IPS-NIHi11 (cell line): ENCODE results near the gene TMEM208.
A peak's percentile ranks its signal among the peaks of the same experiment; 100 is the strongest.

Experiments used
- DNase-seq: peaks from one replicate; pipeline ENCODE4 v3.0.0; 2012; ENCODE audit warnings: mixed read lengths, low spot score

The TMEM208 gene

DNA sequence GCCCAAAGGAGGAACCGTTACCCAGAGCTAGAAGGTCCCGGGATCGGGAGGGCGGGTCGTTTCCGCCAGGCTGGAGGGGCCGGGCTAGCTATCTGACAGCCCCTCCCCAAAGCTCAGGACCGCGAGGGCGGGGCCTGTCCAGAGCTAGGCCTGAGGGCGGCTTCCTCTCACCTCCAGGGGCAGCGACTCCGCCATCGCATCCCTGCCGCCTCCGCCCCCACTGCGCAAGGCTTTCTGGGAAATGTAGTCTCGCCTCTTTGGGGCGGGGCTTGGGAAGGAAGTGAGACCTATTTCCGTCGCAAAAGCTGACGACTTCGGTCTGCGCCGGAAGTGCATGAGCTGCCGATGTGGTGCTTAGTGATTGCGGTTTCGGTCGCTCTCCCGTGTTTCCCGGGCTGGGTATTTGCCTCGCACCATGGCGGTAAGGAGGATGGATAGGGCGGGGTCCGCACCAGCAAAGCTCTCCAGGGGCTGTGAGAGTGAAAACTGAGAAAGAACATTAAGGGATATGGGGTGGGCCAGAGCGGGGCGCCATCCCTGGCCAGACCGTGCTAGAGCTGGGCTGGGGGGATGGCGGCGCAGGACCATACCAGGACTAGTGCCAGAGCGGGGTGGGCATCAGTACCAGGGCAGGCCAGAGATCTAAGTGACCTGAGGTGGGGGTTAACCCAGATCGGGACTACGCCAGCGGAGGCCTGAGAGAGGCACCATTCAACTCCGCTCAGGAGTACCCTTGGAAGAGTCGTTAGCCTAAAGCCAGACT is at the start of gene TMEM208:
Gene TMEM208, plus strand, starts transcription at position 327 of the 763 bp plus-strand sequence. Its CDS starts 89 bp downstream, at position 416.
- DNase-seq, result peak; percentile 99

DNA sequence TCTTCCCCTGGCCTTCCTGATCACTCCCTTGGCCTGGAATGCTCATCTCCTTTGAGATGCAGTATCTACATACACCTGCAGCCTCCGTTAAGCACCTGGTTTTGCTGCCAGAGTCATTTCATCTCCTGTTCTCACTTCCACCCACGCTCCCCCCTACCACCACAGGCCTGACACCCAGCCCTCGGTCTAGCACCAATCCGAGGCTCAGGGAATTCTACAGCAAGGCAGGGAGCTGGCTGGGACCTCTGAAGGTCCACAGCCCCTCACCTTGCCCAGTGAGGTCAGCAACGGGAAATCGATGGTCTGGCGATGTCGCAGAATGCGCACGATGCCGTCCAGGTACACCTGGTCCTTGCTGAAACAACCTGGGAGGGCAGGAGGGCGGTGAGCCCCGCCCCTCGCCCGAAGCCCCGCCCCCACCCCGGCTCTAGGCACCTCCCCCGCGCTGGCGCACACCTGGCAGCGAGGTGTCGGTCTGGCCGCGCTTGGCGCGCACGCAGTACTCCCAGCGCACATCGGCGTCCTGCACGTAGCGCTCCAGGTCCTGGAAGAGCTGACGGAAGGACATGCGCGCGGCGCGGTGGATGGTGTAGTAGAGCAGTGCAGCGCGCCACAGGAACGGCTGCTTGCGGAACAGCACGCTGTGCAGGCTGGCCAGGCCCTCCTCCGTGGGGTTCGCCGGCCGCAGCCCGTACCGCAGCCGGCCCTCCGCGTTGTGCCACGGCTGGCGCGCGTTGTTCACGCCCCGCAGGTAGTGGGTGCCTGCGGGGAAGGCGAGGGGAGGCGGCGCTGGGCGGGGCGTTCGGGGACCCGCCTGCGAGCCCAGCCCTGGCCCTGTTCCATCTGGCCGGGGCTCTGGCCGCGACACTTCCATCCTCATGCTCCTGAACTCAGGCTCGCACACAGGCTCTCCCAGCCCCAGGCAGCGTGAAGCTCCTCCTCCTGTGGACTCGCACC is 48.9 kb upstream of the TMEM208 start:
- peak; percentile 95 for DNase-seq

DNA sequence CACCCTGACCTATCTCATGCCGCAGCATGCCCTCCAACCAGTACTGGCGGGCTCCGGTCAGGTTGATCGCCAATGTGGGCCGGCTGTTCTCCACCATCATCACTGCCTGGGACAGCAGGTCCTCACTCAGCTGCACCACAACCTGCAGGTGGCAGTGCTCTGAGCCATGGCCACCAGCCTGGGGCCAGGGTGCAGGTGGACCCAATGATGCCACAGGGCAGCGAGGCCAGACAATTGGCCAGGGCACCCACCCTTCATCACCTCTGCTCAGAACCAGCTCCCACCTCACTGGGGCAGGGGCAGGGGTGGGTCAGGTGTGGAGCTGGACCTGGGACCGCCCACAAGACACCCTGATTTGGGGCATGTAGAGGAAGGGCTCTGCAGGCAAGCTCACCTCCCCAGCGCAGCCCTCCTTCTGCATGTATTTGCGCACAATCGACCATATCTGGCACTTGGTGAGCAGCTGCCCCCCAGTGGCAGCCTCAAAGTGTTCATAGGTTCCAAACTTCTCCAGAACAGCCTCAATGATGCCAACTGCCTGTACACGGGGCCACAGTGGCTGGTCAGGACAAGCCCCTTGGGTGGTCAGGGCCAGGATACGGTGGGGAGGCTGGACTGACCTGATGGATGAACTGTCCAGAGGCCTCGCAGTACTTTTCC is 47.4 kb upstream of the TMEM208 start:
- DNase-seq, result no peak

DNA sequence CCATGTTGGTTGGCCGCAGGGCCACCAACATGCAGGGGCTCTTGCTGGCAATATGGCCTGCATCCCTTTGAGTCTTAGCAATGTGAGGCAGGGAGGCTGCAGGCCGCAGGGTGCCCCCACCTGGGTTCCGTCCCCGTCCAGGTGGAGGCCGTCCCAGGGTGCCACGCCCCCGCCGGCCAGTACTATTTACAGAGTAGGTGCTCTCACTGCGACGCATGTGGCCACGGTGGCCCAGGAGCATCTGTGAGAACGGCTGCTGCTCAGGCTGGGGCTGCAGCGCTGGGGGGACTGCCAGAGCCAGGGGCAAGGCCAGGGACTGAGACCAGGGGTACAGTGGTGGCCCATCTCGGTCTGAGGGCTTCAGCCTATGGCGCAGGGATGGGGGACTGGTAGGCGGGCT is 46.8 kb upstream of the TMEM208 start:
- DNase-seq, result no peak

DNA sequence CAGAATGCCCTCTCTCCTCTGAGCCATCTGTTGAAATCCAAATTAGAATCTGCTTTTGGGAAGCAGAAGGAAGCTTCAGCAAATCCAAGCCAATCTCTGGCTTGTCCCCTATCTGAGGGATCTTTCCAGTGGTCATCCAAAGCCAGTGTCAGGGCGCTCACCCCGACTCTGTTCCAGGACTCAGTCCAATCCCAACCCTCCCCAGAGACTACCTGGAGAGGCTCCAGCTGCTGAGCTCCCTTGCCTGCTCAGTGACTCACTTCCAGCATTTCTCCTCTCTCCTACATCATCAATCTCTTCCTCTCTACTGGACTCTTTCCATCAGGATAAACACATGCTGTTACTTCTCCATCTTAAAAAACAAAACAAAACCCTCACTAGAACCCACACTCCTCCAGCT is 45.6 kb upstream of the TMEM208 start:
- DNase-seq, result no peak

DNA sequence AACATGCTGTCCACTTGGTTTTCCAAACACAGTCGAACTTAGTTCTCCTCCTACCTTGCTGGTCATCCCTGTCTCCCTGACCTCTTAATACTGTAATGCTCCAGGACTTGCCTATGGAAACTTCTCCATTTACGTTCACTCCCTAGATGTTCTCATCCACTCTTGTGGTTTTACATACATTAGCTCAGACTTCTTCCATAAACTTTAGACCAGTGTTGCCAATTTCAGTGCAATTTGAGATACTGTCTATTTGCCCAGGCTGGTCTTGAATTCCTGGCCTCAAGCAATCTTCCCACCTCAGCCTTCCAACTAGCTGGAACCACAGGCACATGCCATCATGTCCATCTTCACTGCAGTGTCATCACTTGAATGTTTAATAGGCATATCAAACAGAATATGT is 44.6 kb upstream of the TMEM208 start:
- no peak for DNase-seq

DNA sequence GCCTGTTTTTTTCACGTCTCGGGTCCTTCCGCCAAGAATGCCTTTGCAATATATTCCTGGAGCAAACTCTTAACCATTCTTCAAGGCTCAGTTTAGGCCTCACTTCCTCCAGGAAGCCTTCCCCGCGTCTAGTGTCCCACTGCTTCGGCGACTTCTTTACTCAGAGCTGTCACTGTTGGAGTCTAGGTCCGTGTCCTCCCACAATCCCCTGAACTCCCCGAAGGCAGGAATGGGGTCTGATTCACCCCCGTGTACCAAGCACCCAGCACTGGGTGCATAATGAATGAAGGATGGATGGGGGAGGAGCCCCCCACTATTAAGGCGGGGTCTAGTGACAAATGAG is 43.7 kb upstream of the TMEM208 start:
- DNase-seq, result no peak

DNA sequence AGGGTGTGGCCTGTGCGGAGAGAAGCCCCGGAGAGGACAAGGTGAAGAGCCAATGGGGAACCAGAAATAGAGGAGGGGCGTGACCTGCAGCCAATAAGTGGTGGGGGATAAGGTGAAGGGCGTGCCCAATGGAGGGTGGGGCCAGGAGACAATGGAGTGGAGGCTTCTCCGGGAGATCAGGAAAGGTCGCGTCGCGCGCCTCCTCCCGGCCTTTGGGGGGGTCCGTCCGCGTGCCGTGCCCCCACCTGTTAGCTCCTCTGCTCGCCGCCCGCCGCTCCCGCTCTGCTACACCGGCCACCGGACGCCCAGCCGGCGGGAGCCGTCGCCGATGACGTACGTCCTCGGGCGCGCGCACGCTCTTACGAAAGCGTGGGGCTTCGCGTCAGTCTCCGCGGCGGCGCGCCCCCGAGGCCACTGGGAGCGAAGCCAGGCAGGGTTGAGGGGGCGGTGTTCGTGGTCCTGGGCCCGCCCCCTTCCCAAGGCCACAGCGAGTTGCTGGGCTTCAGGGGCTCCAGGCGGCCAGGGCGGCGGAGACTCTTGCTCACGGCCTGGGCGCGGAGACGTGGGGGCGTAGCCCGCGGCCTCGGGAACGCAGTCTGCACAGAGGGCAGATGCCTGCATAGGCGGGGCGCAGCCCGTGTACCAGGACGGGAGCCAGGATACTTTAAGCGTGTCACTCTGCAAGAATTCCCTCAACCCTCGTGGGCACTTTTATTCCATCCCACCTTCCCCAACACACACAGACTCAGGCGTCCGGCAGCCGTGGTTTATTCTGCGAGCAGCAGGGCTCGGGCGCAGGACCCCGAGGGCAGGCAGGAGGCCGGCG is 43.1 kb upstream of the TMEM208 start, which contains the start of gene MATCAP1:
Gene MATCAP1, minus strand, starts transcription at position 337 of the 826 bp plus-strand sequence. CDS start 3,353 bp downstream, outside the sequence.
- peak; percentile 98 for DNase-seq

DNA sequence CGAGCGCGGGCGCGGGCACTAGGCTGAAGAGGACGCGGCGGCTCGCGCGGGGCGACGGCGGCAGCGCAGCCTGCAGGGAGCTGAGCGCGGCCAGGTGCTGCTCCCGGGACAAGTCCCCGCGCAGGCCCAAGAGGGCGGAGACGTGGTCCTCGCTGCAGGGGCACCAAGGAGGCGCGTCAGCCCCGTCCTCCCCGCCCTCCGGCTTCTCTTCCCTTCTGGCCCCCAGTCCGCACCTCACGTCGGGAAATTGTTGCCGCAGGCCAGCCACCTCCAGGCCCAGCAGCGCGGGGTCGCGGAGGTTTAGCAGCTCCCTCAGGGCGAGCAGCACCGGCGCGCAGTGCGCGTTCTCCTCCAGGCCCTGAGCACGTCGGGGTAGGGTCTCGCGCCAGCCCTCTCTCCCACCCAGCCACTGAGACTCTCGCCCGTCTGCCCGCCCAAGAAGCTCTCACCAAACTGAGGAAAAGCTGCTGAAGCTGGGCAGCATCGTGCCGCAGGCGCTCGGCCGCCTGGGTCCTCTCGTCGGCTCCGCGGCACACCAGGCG is 42.4 kb upstream of the TMEM208 start:
- peak; percentile 23 for DNase-seq

DNA sequence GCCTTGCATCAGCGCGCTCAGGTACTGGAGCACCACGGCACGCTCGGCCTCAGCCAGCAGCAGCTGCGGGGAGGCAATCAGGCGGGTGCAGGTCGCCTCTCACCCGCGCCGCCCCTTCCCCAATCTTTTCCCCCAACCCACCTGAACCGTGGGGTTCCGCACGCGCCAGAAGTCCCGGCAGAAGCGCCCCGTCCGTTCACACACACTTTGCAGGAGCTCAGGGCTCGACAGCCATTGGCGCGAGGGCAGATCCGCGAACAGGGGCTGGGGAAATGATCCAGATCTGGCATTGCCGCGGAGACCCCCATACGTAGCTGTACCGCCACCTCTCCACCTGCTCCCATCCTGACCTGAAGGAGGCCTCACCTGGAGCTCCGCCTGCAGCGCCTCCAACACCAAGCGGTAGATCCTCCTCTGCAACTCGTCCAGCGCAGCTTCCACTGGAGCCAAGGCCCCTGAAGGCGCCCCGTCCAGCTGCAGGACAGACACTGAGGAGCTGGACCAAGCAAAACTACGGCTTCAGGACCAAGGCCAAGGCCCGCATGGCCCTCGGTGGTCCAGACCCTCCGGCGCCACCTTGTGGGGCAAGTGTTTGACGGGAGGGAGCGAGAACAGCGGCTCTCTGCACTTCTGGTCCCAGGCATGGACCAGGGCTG is 41.8 kb upstream of the TMEM208 start:
- peak; percentile 79 for DNase-seq

DNA sequence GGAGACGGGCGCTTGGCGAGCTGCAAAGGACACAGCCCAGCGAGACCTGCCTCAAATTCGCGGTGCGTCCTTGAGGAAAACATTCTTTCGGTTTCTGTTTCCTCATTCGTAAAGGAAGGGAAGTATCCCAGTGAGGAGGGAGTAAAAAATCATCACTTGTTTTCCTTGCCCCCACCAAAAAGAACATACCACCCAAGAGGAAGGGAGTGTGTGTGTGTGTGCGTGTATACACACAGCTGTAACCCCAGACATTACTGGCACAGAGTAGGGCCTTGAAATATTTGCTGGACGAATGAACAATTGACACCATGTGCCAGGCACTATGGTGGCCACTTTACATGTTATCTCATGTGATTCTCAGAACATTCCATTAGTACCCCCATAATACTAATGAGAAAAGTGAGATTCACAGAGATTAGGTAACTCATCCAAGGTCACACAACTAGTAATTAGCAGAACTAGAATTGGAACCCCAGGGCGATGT is 41.2 kb upstream of the TMEM208 start:
- no peak for DNase-seq

DNA sequence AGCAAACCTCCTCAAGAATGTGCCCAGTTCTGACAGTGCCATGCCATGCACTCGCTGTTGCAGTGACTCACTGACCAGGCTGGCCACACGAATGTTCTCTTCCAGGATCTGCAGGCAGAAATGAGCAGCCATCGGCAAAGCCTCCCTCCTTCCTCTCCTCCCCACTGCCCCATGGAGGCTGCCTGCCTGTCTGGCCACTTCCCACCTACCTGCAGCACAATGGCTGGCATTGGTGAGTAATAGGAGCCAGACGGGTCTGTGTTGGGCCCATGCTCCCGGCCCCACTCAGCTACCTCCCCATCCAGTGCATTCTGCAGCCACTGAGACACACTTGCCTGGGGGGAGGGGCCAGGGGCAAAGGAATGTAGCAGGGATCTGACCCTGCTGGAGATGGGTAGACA is 40.4 kb upstream of the TMEM208 start:
- DNase-seq, result no peak

DNA sequence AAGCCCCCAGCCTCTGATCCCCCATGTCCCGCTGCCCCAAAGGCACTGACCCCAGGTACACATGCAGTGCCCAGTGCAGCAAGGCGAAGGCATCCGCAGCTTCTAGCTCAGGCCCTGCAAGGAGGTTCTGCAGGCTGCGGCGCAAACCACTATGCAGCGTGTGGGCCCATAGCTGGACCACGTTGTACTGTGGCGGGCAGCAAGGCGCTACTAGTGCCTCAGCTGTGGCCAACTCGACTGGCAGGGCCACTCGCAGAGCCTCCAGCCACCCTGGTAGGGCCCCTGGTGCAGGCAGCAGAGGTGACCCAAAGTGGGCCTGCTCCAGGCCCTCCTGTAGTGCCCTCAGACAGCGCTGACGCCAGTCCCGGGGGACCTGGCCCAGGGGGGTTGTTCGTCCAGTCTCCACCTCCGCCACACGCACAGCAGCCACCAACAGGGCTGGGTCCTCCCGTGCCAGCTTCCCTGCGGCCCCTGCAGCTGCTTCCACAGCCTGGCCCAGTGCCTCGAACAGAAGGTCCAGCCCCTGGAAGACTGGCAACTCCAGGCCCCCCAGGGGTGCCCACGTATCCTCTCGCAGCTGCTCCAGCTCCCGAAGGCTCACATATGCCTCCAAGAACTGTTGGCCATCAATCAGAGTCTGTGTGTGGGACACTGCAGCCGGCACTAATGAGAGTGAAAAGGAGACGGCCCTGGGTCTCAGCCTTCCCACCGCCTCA is 39.6 kb upstream of the TMEM208 start:
- no peak for DNase-seq

DNA sequence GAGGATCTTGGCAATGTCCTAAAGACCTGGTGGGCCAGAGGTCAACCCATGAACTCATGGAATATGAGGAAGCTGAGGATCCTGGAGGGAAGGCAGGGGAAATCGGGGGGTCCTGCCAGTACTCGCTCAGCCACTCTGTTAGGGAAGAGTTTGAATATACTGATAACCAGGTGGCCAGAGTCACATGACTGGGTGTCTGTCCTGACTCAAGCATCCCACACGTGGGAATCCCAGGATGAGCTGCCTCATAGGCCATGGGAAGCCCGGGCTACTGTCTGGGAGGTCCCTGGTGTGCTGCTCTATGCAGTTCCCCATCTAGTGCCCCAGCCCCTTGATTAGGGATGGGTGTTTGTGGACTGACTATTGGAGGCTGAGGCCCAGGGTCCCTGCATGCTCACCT is 38.6 kb upstream of the TMEM208 start:
- DNase-seq, result no peak

DNA sequence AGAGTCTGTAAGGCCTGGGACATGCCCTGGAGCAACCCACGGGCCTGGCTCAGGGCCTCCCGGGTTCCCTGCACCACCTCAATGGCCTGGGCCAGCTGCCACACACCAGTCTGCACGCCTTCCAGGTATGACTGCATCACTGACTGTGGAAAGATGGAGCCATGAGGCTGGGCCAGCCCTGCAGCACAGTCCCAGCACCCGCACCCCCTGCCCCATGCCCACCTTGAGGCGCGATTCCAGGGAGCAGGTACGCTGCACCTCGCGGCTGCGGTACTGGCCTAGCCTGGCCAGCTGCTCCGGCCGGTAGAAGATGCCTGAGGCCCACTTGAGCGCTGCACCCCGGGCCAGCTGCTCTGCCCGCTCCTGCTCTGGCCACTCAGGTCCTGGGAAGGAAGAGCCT is 38.1 kb upstream of the TMEM208 start:
- no peak for DNase-seq

DNA sequence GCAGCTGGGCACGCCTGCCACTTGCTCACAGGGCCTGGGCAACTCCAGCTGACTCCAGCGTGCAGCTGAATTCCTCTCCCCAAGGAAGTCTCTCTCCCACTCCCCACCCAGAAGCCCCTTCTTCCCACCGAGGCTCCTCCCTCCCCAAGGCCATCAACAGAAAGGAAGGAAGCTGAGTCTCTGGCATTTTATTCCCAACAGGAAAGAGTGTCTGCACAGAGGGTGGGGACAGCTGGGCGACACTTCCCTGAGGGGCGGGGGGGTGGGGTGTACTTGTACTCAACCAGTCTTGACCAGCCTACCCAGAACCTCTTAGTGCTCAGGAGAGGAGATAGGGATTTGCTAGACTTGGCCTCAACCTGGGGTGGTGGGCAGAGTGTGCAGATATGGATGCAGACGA is 36.9 kb upstream of the TMEM208 start, which contains the start of gene EXOC3L1:
Gene EXOC3L1, minus strand, starts transcription at position 96 of the 400 bp plus-strand sequence. CDS start 460 bp downstream, outside the sequence.
- DNase-seq, result no peak

DNA sequence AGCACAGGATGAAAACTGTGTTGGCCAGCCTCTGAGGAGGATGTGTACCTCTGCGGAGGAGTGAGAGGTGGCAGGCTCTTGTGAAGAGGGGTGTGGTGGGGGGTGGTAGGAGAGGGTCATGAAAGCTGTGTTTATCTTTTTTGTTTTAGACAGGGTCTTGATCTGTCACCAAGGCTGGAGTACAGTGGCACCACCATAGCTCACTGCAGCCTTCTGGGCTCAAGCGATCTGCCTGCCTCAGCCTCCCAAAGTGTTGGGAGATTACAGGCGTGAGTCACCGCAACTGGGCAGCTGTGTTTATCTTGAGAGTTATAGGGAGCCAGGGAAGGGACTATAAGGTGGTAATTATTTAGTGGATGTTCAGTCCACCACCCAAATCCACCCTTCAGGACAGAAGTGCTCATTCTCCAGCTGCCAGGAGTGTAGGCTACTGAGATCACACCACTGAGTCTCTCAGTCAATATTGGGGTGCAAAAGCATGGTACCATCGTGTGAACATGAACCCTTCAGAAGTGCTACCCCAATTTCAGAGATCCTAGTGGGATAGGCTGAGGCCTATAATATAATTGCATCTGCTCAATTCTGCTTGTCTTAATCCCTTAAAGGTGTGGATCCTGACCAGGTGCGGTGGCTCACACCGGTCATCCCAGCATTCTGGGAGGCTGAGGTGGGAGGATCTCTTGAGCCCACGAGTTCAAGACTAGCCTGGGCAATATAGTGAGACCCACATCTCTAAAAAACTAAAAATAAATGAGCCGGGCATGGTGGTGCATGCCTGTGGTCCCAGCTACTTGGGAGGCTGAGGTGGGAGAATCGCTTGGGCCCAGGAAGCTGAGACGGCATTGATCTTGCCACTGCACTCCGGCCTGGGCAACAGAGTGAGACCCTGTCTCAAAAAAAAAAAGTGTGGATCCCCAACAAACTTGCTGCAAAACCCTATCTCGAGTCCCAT is 36.2 kb upstream of the TMEM208 start:
- DNase-seq, result no peak

DNA sequence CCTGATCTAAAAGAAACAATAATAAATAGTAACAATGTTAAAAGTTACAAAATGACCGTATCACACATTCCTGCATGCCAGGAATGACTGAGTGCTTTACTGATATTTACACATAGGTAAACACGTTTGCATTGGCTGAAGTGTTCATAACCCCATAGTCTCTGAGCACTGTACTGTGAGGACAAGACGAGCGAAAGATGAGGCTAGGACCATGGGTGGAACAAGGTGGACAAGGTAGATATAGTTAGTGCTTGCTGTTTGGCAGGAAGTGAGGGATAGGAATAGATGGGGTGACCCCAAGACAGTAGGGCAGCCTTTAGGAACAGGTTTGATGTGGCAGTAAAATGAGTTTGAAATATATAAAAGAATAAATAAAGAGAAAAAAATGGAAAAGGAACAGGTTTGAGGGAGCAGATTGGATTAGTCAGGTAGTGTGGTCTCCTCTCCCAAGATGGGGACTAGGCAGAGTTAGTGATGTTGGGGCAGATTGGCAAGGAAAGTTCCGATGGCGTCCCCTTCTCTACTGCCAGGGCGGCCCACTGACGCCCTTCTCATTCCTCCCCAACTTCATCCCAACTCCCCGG is 35.4 kb upstream of the TMEM208 start:
- no peak for DNase-seq
